Endometrial microvascular endothelial cells (primary cell): ENCODE results near the gene MFN2. TPM values are rescaled to one million over a fixed set of nuclear protein-coding genes. Genes with fewer than 3 reads are reported as not detected.
"Not testable (repeated sequence)": the region's sequence is repeated elsewhere in the genome, so short reads cannot be mapped to it uniquely, and the experiment has no call there.

Experiments
- in situ Hi-C: cut with HindIII; loops from 2 replicates; pipeline ENCODE4 v1.10.0; 2017; ENCODE audit warnings: low sequenced_read_pairs, low pct_unique_long_range_greater_than_20kb; ENCODE audit errors: inconsistent ontology term
- total RNA-seq: library from RNA; depleted of rRNA; stranded (reverse); fragments of >200 nt; gene quantifications from one replicate; pipeline ENCODE4 v1.2.3, GENCODE V29; 2015; ENCODE audit errors: inconsistent ontology term

MFN2 gene
- total RNA-seq, 1 donor from 2014 or later: 142 TPM

GRCh38 chr1:12038356-12039163 is 58.3 kb downstream of the MFN2 start:
- in situ Hi-C loops: no loop called here

- in situ Hi-C loops: no loop called here
Measured at GRCh38 chr1:12039164-12039525, 58.9 kb downstream of the MFN2 start.

- in situ Hi-C loops: not testable (repeated sequence)
Measured at GRCh38 chr1:12039824-12040456, 59.7 kb downstream of the MFN2 start.

GRCh38 chr1:12040457-12041051 is 60.3 kb downstream of the MFN2 start:
- in situ Hi-C loops: no loop called here

- in situ Hi-C loops: not testable (repeated sequence)
Measured at GRCh38 chr1:12044187-12044877, 64.1 kb downstream of the MFN2 start.

- in situ Hi-C loops: no loop called here
Measured at GRCh38 chr1:12046749-12047119, 66.5 kb downstream of the MFN2 start.

- in situ Hi-C loops: no loop called here
Measured at GRCh38 chr1:12047120-12047876, 67.1 kb downstream of the MFN2 start.

GRCh38 chr1:12048372-12048771 is 68.1 kb downstream of the MFN2 start:
- in situ Hi-C loops: no loop called here

- in situ Hi-C loops: no loop called here
Measured at GRCh38 chr1:12049616-12050015, 69.4 kb downstream of the MFN2 start.

GRCh38 chr1:12051361-12051760 is 71.1 kb downstream of the MFN2 start:
- in situ Hi-C loops: no loop called here

- in situ Hi-C loops: no loop called here
Measured at GRCh38 chr1:12052008-12052573, 71.8 kb downstream of the MFN2 start.

GRCh38 chr1:12052997-12053686 is 72.9 kb downstream of the MFN2 start:
- in situ Hi-C loops: no loop called here

GRCh38 chr1:12053752-12054548 is 73.7 kb downstream of the MFN2 start:
- in situ Hi-C loops: no loop called here

GRCh38 chr1:12055259-12055658 is 75.0 kb downstream of the MFN2 start:
- in situ Hi-C loops: no loop called here

GRCh38 chr1:12056331-12056841 is 76.1 kb downstream of the MFN2 start:
- in situ Hi-C loops: no loop called here

- in situ Hi-C loops: no loop called here
Measured at GRCh38 chr1:12057382-12057781, 77.1 kb downstream of the MFN2 start.
